GM12801 (cell line): ENCODE data around the gene TRIM52.

Source experiments
- CTCF ChIP-seq: IDR thresholded peaks from one replicate; pipeline ENCODE4 v1.5.1; 2011; ENCODE audit warnings: control low read depth; ENCODE audit not compliant: insufficient read length; ENCODE audit errors: extremely low read depth

The TRIM52 gene

GRCh38 chr5:181255276-181255675 is 5.7 kb downstream of the TRIM52 start:
- no peak for TF ChIP-seq CTCF

- no peak for TF ChIP-seq CTCF
These were observed 12.7 kb downstream of the TRIM52 start for GRCh38 chr5:181248277-181248676.

GRCh38 chr5:181246276-181247049 is 14.5 kb downstream of the TRIM52 start:
- no peak for TF ChIP-seq CTCF

- no peak for TF ChIP-seq CTCF
These were observed 15.3 kb downstream of the TRIM52 start for GRCh38 chr5:181245427-181246275.

- TF ChIP-seq CTCF, result no peak
These were observed 17.2 kb downstream of the TRIM52 start, which contains the start of gene RACK1 for GRCh38 chr5:181243564-181244343. Gene RACK1 (minus strand): TSS chr5:181243906. CDS start chr5:181243800, 106 bp downstream.

GRCh38 chr5:181243018-181243563 is 17.9 kb downstream of the TRIM52 start:
- TF ChIP-seq CTCF, result no peak

GRCh38 chr5:181242031-181242451 is 18.9 kb downstream of the TRIM52 start:
- TF ChIP-seq CTCF, result no peak
